Testis (tissue), 2 donors: ENCODE results near the gene PIGB.

Experiments used
- CTCF ChIP-seq, 3 experiments: fragments of 450-650 bp in 2 of 3; fragments of 200-600 bp in 1 of 3; sonication (generic) in 1 of 3; IDR thresholded peaks; one replicate each; pipeline ENCODE4 v1.5.1; 2016 to 2019; ENCODE audit warnings: antibody characterized with exemption in 3 of 3, mild to moderate bottlenecking in 2 of 3, moderate library complexity in 1 of 3
- POLR2A ChIP-seq: fragments of 450-650 bp; IDR thresholded peaks from one replicate; pipeline ENCODE4 v1.6.1; 2017; ENCODE audit warnings: antibody characterized with exemption, mild to moderate bottlenecking, moderate library complexity

GRCh38 chr15:55362641-55363040 lies 43.6 kb downstream of the PIGB start:
- TF ChIP-seq CTCF (IDR thresholded peaks at IDR 0.05) (no peak), POLR2A (no peak)
